ENCODE results near the gene TMEM182.

DNA sequence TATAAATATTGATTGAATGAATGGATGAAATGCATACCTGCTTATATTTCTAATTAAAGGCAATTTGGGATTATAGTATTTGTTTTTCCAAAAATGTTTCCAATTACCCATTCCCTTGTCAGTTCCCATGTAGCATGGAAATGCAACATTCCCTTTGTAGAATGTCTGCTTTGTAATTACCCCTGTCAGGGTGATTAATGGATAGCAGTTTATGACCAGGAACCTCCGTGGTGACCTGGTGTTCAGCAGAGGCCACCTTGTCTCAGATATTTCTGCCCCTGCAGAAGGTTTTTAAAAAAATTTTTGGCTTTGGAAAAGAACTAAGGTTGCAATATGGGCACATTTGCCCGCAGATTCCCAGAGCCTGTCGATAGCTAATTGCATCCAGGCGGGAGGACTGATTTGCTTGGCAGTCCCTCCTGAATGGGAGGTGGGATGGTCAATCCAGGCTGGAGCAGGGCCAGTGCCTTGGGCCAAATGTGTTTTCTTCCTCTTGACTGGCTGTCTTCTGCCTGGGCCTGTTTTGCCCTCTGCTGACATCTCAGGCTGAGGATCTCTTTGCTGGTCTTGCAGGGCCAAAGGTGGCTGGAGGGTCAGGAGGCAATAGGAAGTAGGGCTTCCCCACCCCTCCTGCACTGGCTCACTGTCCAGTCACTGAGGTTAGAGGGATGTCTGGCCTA is 82.1 kb downstream of the TMEM182 start:
- TF ChIP-seq, protein P1, sequence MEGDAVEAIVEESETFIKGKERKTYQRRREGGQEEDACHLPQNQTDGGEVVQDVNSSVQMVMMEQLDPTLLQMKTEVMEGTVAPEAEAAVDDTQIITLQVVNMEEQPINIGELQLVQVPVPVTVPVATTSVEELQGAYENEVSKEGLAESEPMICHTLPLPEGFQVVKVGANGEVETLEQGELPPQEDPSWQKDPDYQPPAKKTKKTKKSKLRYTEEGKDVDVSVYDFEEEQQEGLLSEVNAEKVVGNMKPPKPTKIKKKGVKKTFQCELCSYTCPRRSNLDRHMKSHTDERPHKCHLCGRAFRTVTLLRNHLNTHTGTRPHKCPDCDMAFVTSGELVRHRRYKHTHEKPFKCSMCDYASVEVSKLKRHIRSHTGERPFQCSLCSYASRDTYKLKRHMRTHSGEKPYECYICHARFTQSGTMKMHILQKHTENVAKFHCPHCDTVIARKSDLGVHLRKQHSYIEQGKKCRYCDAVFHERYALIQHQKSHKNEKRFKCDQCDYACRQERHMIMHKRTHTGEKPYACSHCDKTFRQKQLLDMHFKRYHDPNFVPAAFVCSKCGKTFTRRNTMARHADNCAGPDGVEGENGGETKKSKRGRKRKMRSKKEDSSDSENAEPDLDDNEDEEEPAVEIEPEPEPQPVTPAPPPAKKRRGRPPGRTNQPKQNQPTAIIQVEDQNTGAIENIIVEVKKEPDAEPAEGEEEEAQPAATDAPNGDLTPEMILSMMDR (IDR thresholded peaks at IDR 0.05; ENCODE audit: poor library complexity, severe bottlenecking), result no peak
- no peak for TF ChIP-seq EZH2 (IDR thresholded peaks at IDR 0.05; ENCODE audit: borderline replicate concordance, insufficient read depth, low read length, poor library complexity, severe bottlenecking)
- TF ChIP-seq EP300 (conservative IDR thresholded peaks at IDR 0.05; ENCODE audit: poor library complexity, severe bottlenecking), result no peak
- TF ChIP-seq, protein P2, sequence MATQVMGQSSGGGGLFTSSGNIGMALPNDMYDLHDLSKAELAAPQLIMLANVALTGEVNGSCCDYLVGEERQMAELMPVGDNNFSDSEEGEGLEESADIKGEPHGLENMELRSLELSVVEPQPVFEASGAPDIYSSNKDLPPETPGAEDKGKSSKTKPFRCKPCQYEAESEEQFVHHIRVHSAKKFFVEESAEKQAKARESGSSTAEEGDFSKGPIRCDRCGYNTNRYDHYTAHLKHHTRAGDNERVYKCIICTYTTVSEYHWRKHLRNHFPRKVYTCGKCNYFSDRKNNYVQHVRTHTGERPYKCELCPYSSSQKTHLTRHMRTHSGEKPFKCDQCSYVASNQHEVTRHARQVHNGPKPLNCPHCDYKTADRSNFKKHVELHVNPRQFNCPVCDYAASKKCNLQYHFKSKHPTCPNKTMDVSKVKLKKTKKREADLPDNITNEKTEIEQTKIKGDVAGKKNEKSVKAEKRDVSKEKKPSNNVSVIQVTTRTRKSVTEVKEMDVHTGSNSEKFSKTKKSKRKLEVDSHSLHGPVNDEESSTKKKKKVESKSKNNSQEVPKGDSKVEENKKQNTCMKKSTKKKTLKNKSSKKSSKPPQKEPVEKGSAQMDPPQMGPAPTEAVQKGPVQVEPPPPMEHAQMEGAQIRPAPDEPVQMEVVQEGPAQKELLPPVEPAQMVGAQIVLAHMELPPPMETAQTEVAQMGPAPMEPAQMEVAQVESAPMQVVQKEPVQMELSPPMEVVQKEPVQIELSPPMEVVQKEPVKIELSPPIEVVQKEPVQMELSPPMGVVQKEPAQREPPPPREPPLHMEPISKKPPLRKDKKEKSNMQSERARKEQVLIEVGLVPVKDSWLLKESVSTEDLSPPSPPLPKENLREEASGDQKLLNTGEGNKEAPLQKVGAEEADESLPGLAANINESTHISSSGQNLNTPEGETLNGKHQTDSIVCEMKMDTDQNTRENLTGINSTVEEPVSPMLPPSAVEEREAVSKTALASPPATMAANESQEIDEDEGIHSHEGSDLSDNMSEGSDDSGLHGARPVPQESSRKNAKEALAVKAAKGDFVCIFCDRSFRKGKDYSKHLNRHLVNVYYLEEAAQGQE (IDR thresholded peaks at IDR 0.05; ENCODE audit: borderline replicate concordance), result no peak
- TF ChIP-seq TAF1 (IDR thresholded peaks at IDR 0.05; ENCODE audit: low read depth), result no peak
- no peak for TF ChIP-seq POLR2AphosphoS5 (IDR thresholded peaks at IDR 0.05)
- TF ChIP-seq RAD21 (conservative IDR thresholded peaks at IDR 0.05), result no peak

All from neural cell (in vitro differentiated cells).